GM18870 (cell line): Measurements from ENCODE around the gene ABCC1.
"Not testable (repeated sequence)": the region's sequence is repeated elsewhere in the genome, so short reads cannot be mapped to it uniquely, and the experiment has no call there.

ENCODE experiments used
- ATAC-seq: cut with Tn5 transposase; IDR thresholded peaks from one replicate; pipeline ENCODE4 v1.9.1; 2021; ENCODE audit warnings: moderate library complexity; ENCODE audit not compliant: unreplicated experiment

Gene ABCC1

GRCh38 chr16:16169615-16170014, 220.2 kb downstream of the ABCC1 start:
- no peak for ATAC-seq

GRCh38 chr16:16171332-16171919, 222.0 kb downstream of the ABCC1 start:
- ATAC-seq: no peak

- no peak for ATAC-seq
These were observed 223.6 kb downstream of the ABCC1 start for GRCh38 chr16:16172991-16173390.

- no peak for ATAC-seq
These were observed 225.9 kb downstream of the ABCC1 start for GRCh38 chr16:16175296-16175695.

- ATAC-seq: no peak
These were observed 226.9 kb downstream of the ABCC1 start for GRCh38 chr16:16176328-16176727.

GRCh38 chr16:16178455-16179162, 229.2 kb downstream of the ABCC1 start:
- no peak for ATAC-seq

- ATAC-seq: not testable (repeated sequence)
These were observed 232.3 kb downstream of the ABCC1 start for GRCh38 chr16:16181748-16182147.

GRCh38 chr16:16182918-16183317, 233.5 kb downstream of the ABCC1 start:
- no peak for ATAC-seq

GRCh38 chr16:16183562-16183961, 234.1 kb downstream of the ABCC1 start:
- no peak for ATAC-seq

- ATAC-seq: no peak
These were observed 235.2 kb downstream of the ABCC1 start for GRCh38 chr16:16184594-16184993.

- no peak for ATAC-seq
These were observed 235.7 kb downstream of the ABCC1 start for GRCh38 chr16:16185095-16185494.

GRCh38 chr16:16186820-16187219, 237.4 kb downstream of the ABCC1 start:
- no peak for ATAC-seq

GRCh38 chr16:16188827-16189226, 239.4 kb downstream of the ABCC1 start:
- ATAC-seq: no peak

GRCh38 chr16:16189842-16190241, 240.4 kb downstream of the ABCC1 start:
- no peak for ATAC-seq

- no peak for ATAC-seq
These were observed 241.1 kb downstream of the ABCC1 start for GRCh38 chr16:16190546-16190945.

- ATAC-seq: not testable (repeated sequence)
These were observed 241.6 kb downstream of the ABCC1 start for GRCh38 chr16:16190966-16191365.

GRCh38 chr16:16191493-16192167, 242.2 kb downstream of the ABCC1 start:
- ATAC-seq: no peak
